Mononuclear cell (primary cell): ENCODE results near the gene NEURL2. TPM values are rescaled to one million over a fixed set of nuclear protein-coding genes. Genes with fewer than 3 reads are reported as not detected.

Experiments
- H3K27me3 ChIP-seq: 2 replicates; pipeline ENCODE4 v1.6.0; 2011; ENCODE audit warnings: low read length, control low read depth; ENCODE audit not compliant: insufficient read depth
- H3K4me1 ChIP-seq: 2 replicates; pipeline ENCODE4 v1.5.1; 2011; ENCODE audit warnings: mild to moderate bottlenecking, low read length, control low read depth; ENCODE audit not compliant: insufficient read depth
- H3K4me3 ChIP-seq: 2 replicates; pipeline ENCODE4 v1.5.1; 2011; ENCODE audit warnings: mild to moderate bottlenecking, low read length, moderate library complexity
- H3K9me3 ChIP-seq: 2 replicates; pipeline ENCODE4 v1.5.1; 2011; ENCODE audit warnings: low read depth, mild to moderate bottlenecking, control low read depth, low read length
- total RNA-seq: library from RNA; depleted of rRNA; stranded (reverse); fragments of >200 nt; gene quantifications from one replicate; pipeline ENCODE4 v1.2.3, GENCODE V29; 2012

The NEURL2 gene
- total RNA-seq, 1 donor: 1.9 TPM

- H3K4me3 ChIP-seq: no peak overlapping the region
- no peaks in the 10 kb centered on the region for H3K27me3 ChIP-seq
- no peaks in the 10 kb centered on the region for H3K9me3 ChIP-seq
- H3K4me1 ChIP-seq: peaks cover 23% of the 10 kb centered on the region
Measured at GRCh38 chr20:45896641-45897161, 5.7 kb upstream of the NEURL2 start.

GRCh38 chr20:45894797-45895196 is 3.8 kb upstream of the NEURL2 start:
- Histone ChIP-seq H3K27me3 (no peaks in the 10 kb centered on the region), H3K4me1 (peaks cover 37% of the 10 kb centered on the region), H3K9me3 (no peaks in the 10 kb centered on the region), H3K4me3 (no peak overlapping the region)

DNA sequence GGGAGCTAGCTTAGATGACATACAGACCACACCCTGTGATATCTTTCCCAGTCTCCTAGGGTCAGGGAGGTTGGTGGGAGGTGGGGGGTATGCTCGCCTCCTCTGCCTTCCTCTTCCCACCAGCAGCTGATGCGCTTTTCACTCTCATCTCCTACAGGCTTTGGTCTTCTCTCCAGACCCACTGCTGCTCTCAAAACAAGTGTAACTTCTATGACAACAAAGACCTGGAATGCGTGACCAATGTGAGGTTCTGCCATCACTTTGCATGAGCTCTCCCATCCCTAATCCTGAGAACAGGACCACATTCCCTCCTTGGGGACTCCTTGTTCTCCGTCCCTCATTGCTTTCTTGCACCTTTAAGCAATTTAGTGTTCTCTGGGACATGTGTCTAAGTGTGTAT is 2.8 kb upstream of the NEURL2 start:
- Histone ChIP-seq H3K27me3 (no peaks in the 10 kb centered on the region), H3K9me3 (no peaks in the 10 kb centered on the region), H3K4me1 (peaks cover 37% of the 10 kb centered on the region), H3K4me3 (no peak overlapping the region)

DNA sequence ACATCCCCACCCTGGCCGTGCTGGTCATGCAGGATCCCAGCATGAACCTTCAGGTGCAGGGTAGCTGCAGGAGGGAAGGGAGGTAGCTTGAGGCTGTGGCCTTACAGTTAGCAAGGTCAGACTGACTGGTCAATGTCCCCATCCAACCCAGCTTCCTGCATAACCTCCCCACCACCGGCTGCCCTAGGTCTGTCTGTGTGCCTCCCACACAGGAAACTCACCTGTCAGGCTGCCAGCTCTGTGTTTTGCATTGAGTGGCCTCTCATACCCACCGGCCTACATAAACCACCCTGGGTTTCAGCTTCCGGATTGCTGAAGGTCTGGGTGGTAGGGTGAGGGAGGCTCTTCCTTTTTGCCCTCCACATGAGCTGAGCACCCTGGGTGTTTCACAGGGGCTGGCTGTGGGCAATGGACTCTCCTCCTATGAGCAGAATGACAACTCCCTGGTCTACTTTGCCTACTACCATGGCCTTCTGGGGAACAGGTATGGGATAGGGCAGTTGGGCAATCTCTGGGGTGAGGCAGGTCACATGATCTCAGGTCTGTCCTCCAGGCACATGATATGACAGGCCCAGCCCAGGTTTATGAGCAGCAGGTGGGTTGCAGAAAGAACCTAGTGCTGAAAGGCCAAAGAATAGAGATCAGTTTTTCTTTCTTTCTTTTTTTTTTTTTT is 2.0 kb upstream of the NEURL2 start:
- H3K4me3 ChIP-seq: no peak overlapping the region
- H3K9me3 ChIP-seq: no peaks in the 10 kb centered on the region
- H3K4me1 ChIP-seq: peaks cover 37% of the 10 kb centered on the region

GRCh38 chr20:45892049-45892825 is 1.2 kb upstream of the NEURL2 start:
- Histone ChIP-seq H3K4me1 (peaks cover 37% of the 10 kb centered on the region), H3K9me3 (no peaks in the 10 kb centered on the region), H3K27me3 (no peaks in the 10 kb centered on the region), H3K4me3 (peak overlapping the region; percentile 71)

More for the DNA sequence above, 2.0 kb upstream of the NEURL2 start:
- H3K27me3 ChIP-seq: no peaks in the 10 kb centered on the region

DNA sequence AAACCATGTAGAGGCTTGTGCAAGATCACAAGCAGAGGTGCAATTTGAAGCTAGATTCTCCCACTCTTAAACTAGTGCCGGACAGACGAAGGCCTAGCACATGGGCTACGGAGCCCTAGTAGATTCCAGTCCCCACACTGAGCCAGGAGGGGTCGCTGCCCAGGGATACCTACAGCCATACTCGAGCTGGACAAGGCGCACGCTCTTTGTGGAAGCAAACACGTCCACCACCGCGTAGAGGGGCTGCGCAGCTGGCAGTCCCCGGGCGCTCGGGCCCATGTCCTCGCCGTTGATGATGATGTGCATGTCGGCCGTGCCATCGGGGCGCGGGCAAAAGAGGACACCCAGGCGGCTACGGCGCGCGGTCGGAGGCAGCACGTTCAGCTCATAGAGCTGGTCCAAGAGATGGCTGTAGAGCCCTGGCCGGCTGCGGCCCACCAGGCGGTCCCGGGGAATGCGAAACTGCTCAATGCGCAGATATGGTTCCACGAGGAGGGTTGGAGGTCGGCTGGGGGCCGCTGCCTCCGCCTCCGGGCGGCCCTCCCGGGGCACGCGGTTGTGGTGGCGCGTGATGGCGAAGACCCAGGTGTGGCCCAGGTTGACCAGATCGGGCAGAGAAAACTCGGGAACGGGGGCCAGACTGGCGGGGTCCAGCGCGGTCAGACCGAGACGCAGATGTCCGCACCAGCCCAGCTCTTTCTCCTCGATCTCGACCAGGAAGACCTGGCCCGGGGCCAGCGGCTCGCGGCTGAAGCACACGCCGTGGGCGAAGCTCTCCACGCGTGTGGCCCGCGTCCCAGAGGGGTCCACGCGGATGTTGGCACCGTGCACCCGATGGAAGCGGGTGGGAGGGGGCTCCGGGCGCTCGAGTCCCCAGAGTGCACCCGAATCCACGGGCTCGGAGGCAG is 677 bp downstream of the NEURL2 start:
- Histone ChIP-seq H3K4me1 (peaks cover 38% of the 10 kb centered on the region), H3K4me3 (peak overlapping the region; percentile 71), H3K27me3 (no peaks in the 10 kb centered on the region), H3K9me3 (no peaks in the 10 kb centered on the region)

DNA sequence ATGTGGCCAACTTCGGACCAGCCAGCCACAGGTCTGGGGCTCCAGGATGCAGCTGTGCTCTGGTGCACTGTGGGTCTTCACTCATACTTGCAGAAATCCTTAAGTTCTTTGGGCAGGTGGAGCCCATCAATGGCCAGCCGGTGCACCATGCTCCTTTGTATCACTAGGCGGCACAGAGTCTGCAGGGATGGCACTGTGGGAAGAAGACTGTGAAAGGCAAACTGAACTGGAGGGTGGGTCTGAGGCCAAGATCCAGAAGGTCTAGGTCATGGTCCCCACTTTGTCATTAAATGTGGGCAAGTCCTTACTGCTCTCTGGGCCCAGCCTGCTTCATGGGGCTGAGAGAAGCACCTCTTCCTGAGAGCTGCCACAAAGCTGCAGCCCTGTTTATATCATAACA is 2.3 kb downstream of the NEURL2 start:
- no peak overlapping the region for H3K4me3 ChIP-seq
- H3K9me3 ChIP-seq: no peaks in the 10 kb centered on the region
- peaks cover 52% of the 10 kb centered on the region for H3K4me1 ChIP-seq
- no peaks in the 10 kb centered on the region for H3K27me3 ChIP-seq

DNA sequence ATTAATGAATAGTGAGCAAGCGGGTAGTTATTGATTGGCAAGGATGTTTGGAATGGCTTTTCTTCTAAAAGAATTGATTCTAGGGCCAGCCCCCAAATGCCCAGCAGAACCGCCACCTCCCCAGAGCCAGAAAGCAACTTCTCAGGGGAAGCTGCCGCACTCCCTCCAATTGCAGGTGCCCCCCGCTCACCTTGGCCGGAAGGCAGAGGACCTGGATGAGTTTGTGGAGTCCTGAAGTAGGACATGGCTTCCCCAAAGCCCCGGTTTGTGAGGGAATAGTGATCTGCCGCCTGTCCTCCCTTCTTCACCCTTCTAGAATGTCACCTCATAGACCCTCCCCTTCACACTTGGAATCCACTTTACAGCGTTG is 3.7 kb downstream of the NEURL2 start, which contains the start of gene SPATA25:
Gene SPATA25 (minus strand): TSS at position 277 of the 370 bp plus-strand sequence. CDS start 32 bp downstream, at position 245.
- Histone ChIP-seq H3K4me3 (no peak within 1 kb of the TSS), H3K4me1 (peaks cover 41% of the 10 kb centered on the region), H3K27me3 (no peaks in the 10 kb centered on the region), H3K9me3 (no peaks in the 10 kb centered on the region)

DNA sequence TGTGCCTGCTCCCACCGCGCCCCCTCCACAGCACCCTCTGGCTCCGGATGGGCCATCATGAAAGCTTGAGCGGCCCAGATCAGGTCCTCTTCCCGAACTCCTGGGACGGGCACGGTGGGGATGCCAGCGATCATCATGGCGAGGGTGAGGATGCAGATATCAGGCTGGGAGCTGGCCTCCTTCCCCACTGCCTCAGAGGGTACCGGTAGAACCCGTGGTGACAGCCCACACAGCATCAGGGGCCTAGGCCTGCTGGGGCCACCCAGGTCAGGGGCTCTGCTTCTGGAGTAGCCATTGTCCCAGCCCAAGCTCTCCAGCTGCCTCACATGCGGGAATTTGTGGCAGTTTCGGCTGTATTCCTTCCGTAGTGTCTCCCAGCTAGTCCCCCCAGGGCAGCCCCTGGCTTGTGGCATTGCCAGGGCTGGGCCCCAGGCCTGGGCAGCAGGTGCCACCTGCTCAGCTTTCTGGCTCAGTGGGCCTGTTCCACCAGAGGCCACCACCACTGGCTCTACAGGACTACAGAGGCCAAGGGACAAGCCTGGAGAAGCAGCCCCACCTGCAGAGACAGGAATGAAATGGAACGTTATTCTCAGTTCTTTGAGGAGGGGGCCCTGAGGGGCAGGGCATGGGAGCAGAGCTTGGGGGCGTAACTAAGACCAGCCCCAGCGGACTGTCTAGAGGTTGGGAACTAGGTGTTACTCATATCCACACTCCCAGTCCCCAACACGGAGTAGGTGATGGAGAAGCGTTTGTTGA is 4.2 kb downstream of the NEURL2 start:
- Histone ChIP-seq H3K9me3 (no peaks in the 10 kb centered on the region), H3K27me3 (no peaks in the 10 kb centered on the region), H3K4me3 (no peak overlapping the region), H3K4me1 (peaks cover 40% of the 10 kb centered on the region)

GRCh38 chr20:45883100-45883469 is 7.9 kb downstream of the NEURL2 start:
- Histone ChIP-seq H3K4me3 (no peak overlapping the region), H3K4me1 (peaks cover 38% of the 10 kb centered on the region), H3K27me3 (no peaks in the 10 kb centered on the region), H3K9me3 (no peaks in the 10 kb centered on the region)

DNA sequence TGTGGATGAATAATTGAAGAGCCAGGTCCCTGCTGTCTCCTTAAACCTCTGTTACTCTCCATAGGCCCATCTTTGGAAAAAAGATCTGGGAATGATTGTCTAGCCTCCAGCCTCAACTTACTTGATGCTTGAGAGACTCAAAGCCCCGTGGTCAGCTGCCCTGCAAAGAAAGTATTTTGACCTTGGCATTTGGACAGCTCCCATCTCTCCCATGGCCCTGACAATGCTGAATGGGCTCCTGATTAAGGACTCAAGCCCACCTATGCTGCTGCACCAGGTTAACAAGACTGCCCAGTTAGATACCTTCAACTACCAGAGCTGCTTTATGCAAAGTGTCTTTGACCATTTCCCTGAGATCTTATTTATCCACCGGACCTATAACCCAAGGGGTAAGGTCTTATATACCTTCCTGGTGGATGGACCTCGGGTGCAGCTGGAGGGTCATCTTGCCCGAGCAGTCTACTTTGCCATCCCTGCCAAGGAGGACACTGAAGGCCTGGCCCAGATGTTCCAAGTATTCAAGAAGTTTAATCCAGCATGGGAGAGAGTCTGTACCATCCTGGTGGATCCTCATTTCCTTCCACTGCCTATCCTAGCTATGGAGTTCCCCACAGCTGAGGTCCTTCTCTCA is 8.4 kb downstream of the NEURL2 start:
- H3K9me3 ChIP-seq: no peaks in the 10 kb centered on the region
- H3K4me1 ChIP-seq: peaks cover 38% of the 10 kb centered on the region
- H3K4me3 ChIP-seq: no peak overlapping the region
- H3K27me3 ChIP-seq: no peaks in the 10 kb centered on the region

- Histone ChIP-seq H3K9me3 (no peaks in the 10 kb centered on the region), H3K4me3 (peak within 1 kb of the TSS; percentile 64), H3K27me3 (no peaks in the 10 kb centered on the region), H3K4me1 (peaks cover 38% of the 10 kb centered on the region)
Measured at GRCh38 chr20:45880988-45881788, 9.8 kb downstream of the NEURL2 start, which contains the start of gene ZSWIM1. Gene ZSWIM1, plus strand, starts transcription at chr20:45881227. Its CDS starts 1,366 bp downstream, at chr20:45882593.

GRCh38 chr20:45878076-45878761 is 12.8 kb downstream of the NEURL2 start:
- H3K9me3 ChIP-seq: no peaks in the 10 kb centered on the region
- no peak overlapping the region for H3K4me3 ChIP-seq
- H3K27me3 ChIP-seq: no peaks in the 10 kb centered on the region
- peaks cover 17% of the 10 kb centered on the region for H3K4me1 ChIP-seq
